HEK293T (cell line): ENCODE measurements around the gene KRT85.

ENCODE experiments used
- ARNT ChIP-seq: fragments of 450-650 bp; IDR thresholded peaks from 2 replicates; pipeline ENCODE4 v1.6.1; 2017; ENCODE audit warnings: mild to moderate bottlenecking
- BHLHE40 ChIP-seq: fragments of 450-650 bp; IDR thresholded peaks from 2 replicates; pipeline ENCODE4 v1.6.1; 2016; ENCODE audit warnings: mild to moderate bottlenecking, moderate library complexity, borderline replicate concordance
- CTBP1 ChIP-seq: fragments of 450-650 bp; IDR thresholded peaks from 2 replicates; pipeline ENCODE4 v1.6.1; 2016; ENCODE audit warnings: borderline replicate concordance
- ELF4 ChIP-seq: fragments of 450-650 bp; IDR thresholded peaks from 2 replicates; pipeline ENCODE4 v1.6.1; 2017; ENCODE audit warnings: antibody characterized with exemption
- FOXA1 ChIP-seq: fragments of 450-650 bp; IDR thresholded peaks from 2 replicates; pipeline ENCODE4 v1.6.1; 2016; ENCODE audit warnings: mild to moderate bottlenecking
- FOXK2 ChIP-seq: fragments of 450-650 bp; IDR thresholded peaks from 2 replicates; pipeline ENCODE4 v1.6.1; 2016; ENCODE audit warnings: mild to moderate bottlenecking
- FOXM1 ChIP-seq: fragments of 450-650 bp; IDR thresholded peaks from 2 replicates; pipeline ENCODE4 v1.6.1; 2017; ENCODE audit warnings: mild to moderate bottlenecking, borderline replicate concordance
- L3MBTL2 ChIP-seq: fragments of 450-650 bp; conservative IDR thresholded peaks from 2 replicates; pipeline ENCODE4 v1.6.1; 2016; ENCODE audit warnings: mild to moderate bottlenecking
- LEF1 ChIP-seq: fragments of 450-650 bp; IDR thresholded peaks from 2 replicates; pipeline ENCODE4 v1.6.1; 2017; ENCODE audit warnings: mild to moderate bottlenecking, borderline replicate concordance
- NFRKB ChIP-seq: fragments of 450-650 bp; IDR thresholded peaks from 2 replicates; pipeline ENCODE4 v1.6.1; 2016; ENCODE audit warnings: mild to moderate bottlenecking, moderate library complexity
- SP1 ChIP-seq: fragments of 450-650 bp; IDR thresholded peaks from 2 replicates; pipeline ENCODE4 v1.6.1; 2017
- SUZ12 ChIP-seq: fragments of 450-650 bp; IDR thresholded peaks from 2 replicates; pipeline ENCODE4 v1.6.1; 2016; ENCODE audit warnings: mild to moderate bottlenecking

GRCh38 chr12:52335598-52336262, 31.6 kb downstream of the KRT85 start:
- TF ChIP-seq FOXK2 (no peak), SUZ12 (no peak), ELF4 (no peak), ARNT (no peak), L3MBTL2 (no peak), CTBP1 (no peak), FOXA1 (no peak), FOXM1 (no peak), SP1 (no peak), BHLHE40 (no peak), NFRKB (no peak), LEF1 (no peak)
